Testis (tissue), 3 donors: ENCODE results near the gene TAS2R20. TPM values are rescaled to one million over a fixed set of nuclear protein-coding genes. Genes with fewer than 3 reads are reported as not detected.

ENCODE experiments used
- DNase-seq: peaks from one replicate; pipeline ENCODE4 v3.0.0-alpha.2; 2019
- H3K27ac ChIP-seq, 2 donors: fragments of 200-600 bp; sonication (generic); one replicate each; pipeline ENCODE4 v1.5.1; 2019
- H3K27me3 ChIP-seq: fragments of 200-600 bp; sonication (generic); one replicate; pipeline ENCODE4 v1.5.1; 2019
- H3K36me3 ChIP-seq: fragments of 200-600 bp; sonication (generic); one replicate; pipeline ENCODE4 v1.5.1; 2017; ENCODE audit warnings: low read depth; ENCODE audit errors: missing control alignments
- H3K4me1 ChIP-seq: fragments of 200-600 bp; sonication (generic); one replicate; pipeline ENCODE4 v1.5.1; 2019
- H3K4me3 ChIP-seq, 2 donors: fragments of 200-600 bp; sonication (generic); one replicate each; pipeline ENCODE4 v1.5.1; 2017 to 2019
- H3K9me3 ChIP-seq: fragments of 200-600 bp; sonication (generic); one replicate; pipeline ENCODE4 v1.5.1; 2017
- CTCF ChIP-seq, 3 experiments: fragments of 450-650 bp in 2 of 3; fragments of 200-600 bp in 1 of 3; sonication (generic) in 1 of 3; IDR thresholded peaks; one replicate each; pipeline ENCODE4 v1.5.1; 2016 to 2019; ENCODE audit warnings: antibody characterized with exemption in 3 of 3, mild to moderate bottlenecking in 2 of 3, moderate library complexity in 1 of 3
- POLR2A ChIP-seq: fragments of 450-650 bp; IDR thresholded peaks from one replicate; pipeline ENCODE4 v1.6.1; 2017; ENCODE audit warnings: antibody characterized with exemption, mild to moderate bottlenecking, moderate library complexity
- WGBS, 2 donors: methylation state at CpG; one replicate each; pipeline ENCODE4 v1.1.5; 2018; 5-methylcytosine and 5-hydroxymethylcytosine counted together
- intact Hi-C: fragments of 100-400 bp; cut with DNase I; formaldehyde crosslinking; loops from one replicate; pipeline ENCODE4 v1.15.1; 2023; ENCODE audit warnings: low total_unique reads
- polyA plus RNA-seq: library from polyadenylated mRNA; stranded (reverse); fragments of 350-450 nt; fragmentation: Illumina TruSeq; extraction: RNeasy Lipid Tissue Mini Kit (QIAGEN cat#74804); gene quantifications from one replicate; pipeline ENCODE4 v1.2.3, GENCODE V29; 2014; ENCODE audit warnings: low read depth, low replicate concordance; ENCODE audit not compliant: insufficient read depth
- total RNA-seq, 2 donors: library from RNA; depleted of rRNA; stranded (reverse); fragments of >200 nt; gene quantifications; one replicate each; pipeline ENCODE4 v1.2.3, GENCODE V29; 2016

The TAS2R20 gene
- total and polyA plus RNA-seq, 3 donors from 2014 or later = 0.46 to 4.8 (median 2.2) TPM

- no peak for TF ChIP-seq POLR2A
- TF ChIP-seq CTCF (IDR thresholded peaks at IDR 0.05) = no peak
- Histone ChIP-seq H3K4me3 (no peak overlapping the region), H3K9me3 (no peaks in the 10 kb centered on the region), H3K4me1 (no peaks in the 10 kb centered on the region), H3K27me3 (no peaks in the 10 kb centered on the region), H3K36me3 (no peaks in the 10 kb centered on the region), H3K27ac (no peak overlapping the region)
- WGBS, 2 donors = 90 to 94% methylated on average over 5 of the region's 5 CpGs
- DNase-seq = no peak
- intact Hi-C loops = no loop called here
Observed at GRCh38 chr12:10982244-10982643, 15.9 kb downstream of the TAS2R20 start.

- intact Hi-C loops = no loop called here
- no peak for DNase-seq
- Histone ChIP-seq H3K4me3 (no peak overlapping the region), H3K9me3 (no peaks in the 10 kb centered on the region), H3K36me3 (no peaks in the 10 kb centered on the region), H3K27ac (no peak overlapping the region), H3K4me1 (no peaks in the 10 kb centered on the region), H3K27me3 (no peaks in the 10 kb centered on the region)
- 90 to 96% methylated on average over 3 of the region's 3 CpGs for WGBS, 2 donors
- TF ChIP-seq CTCF (IDR thresholded peaks at IDR 0.05) (no peak), POLR2A (no peak)
Observed at GRCh38 chr12:10974965-10975364, 23.1 kb downstream of the TAS2R20 start.

GRCh38 chr12:10968765-10969456, 29.2 kb downstream of the TAS2R20 start:
- intact Hi-C loops = no loop called here
- peaks cover 9% of the 10 kb centered on the region for H3K4me1 ChIP-seq
- WGBS, 2 donors = 46 to 48% methylated on average over 12 to 15 of the region's 15 CpGs
- H3K27me3 ChIP-seq = no peaks in the 10 kb centered on the region
- DNase-seq = peak; percentile 44
- H3K36me3 ChIP-seq = no peaks in the 10 kb centered on the region
- no peak overlapping the region for H3K4me3 ChIP-seq
- no peaks in the 10 kb centered on the region for H3K9me3 ChIP-seq
- no peak overlapping the region for H3K27ac ChIP-seq
- TF ChIP-seq CTCF (IDR thresholded peaks at IDR 0.05) (no peak), POLR2A (no peak)

DNA sequence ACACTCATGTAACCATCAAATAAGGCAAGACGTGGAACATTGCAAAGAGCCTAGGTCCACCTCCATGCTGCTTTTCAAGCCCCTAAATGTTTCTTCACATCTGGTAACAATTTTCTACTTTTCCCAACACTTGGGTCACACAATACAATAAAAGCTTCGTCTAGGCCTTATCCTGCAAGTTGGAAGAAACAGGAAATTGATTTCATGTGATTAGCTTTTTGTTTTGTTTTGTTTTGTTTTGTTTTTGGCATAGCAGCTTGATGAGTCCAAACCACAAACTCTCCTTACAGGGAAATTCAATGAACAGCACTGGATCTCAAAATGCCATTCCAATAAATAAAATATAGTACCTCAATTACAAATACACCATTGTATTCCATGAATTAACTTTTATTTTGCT, 30.7 kb downstream of the TAS2R20 start:
- H3K27ac ChIP-seq = no peak overlapping the region
- TF ChIP-seq POLR2A (no peak), CTCF (IDR thresholded peaks at IDR 0.05) (no peak)
- intact Hi-C loops = no loop called here
- no peaks in the 10 kb centered on the region for H3K36me3 ChIP-seq
- peaks cover 9% of the 10 kb centered on the region for H3K4me1 ChIP-seq
- DNase-seq = no peak
- H3K27me3 ChIP-seq = no peaks in the 10 kb centered on the region
- H3K4me3 ChIP-seq = no peak overlapping the region
- WGBS, 2 donors = 52 to 59% methylated on average over 2 of the region's 2 CpGs
- no peaks in the 10 kb centered on the region for H3K9me3 ChIP-seq

DNA sequence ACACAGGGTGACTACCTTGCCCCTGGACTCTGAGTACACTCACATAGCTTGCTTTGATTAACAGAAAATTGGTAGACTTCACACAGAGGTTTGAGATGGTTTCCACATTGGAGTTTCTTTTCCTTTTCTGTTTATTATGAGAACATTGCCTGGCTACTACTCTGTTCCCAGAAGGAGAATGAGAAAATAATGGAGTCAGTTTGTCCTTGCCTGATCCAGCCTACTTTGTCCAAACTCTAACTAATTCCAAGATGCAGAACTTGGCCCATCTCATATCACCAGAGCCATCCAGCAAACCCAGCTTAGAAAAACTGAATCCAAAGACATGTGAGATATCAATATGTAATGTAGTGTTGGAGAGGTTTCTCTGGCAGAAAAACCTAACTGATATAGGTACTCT, 31.8 kb downstream of the TAS2R20 start:
- TF ChIP-seq CTCF (IDR thresholded peaks at IDR 0.05) (no peak), POLR2A (no peak)

More for the DNA sequence above, 31.8 kb downstream of the TAS2R20 start:
- Histone ChIP-seq H3K27me3 (no peaks in the 10 kb centered on the region), H3K36me3 (no peaks in the 10 kb centered on the region), H3K4me1 (peaks cover 9% of the 10 kb centered on the region), H3K9me3 (no peaks in the 10 kb centered on the region), H3K4me3 (no peak overlapping the region), H3K27ac (no peak overlapping the region)
- DNase-seq = no peak
- intact Hi-C loops = no loop called here
